Measurements from ENCODE around the gene ALOXE3.

DNA sequence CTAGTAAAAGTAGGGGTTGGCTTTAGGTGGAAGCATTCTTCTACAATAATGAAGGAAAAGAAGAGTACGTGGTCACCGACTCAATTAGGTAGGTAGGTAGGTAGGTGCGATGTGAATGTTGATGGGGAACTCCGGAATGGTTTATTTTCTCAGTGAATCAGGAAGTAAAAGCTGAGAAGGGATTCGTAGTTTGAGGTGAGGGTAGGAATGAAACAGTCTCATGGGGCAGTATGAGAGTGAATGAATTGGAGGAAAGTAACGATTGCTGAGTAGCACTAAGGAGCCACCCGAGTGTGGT is 20.0 kb upstream of the ALOXE3 start:
- TF ChIP-seq, protein P1, sequence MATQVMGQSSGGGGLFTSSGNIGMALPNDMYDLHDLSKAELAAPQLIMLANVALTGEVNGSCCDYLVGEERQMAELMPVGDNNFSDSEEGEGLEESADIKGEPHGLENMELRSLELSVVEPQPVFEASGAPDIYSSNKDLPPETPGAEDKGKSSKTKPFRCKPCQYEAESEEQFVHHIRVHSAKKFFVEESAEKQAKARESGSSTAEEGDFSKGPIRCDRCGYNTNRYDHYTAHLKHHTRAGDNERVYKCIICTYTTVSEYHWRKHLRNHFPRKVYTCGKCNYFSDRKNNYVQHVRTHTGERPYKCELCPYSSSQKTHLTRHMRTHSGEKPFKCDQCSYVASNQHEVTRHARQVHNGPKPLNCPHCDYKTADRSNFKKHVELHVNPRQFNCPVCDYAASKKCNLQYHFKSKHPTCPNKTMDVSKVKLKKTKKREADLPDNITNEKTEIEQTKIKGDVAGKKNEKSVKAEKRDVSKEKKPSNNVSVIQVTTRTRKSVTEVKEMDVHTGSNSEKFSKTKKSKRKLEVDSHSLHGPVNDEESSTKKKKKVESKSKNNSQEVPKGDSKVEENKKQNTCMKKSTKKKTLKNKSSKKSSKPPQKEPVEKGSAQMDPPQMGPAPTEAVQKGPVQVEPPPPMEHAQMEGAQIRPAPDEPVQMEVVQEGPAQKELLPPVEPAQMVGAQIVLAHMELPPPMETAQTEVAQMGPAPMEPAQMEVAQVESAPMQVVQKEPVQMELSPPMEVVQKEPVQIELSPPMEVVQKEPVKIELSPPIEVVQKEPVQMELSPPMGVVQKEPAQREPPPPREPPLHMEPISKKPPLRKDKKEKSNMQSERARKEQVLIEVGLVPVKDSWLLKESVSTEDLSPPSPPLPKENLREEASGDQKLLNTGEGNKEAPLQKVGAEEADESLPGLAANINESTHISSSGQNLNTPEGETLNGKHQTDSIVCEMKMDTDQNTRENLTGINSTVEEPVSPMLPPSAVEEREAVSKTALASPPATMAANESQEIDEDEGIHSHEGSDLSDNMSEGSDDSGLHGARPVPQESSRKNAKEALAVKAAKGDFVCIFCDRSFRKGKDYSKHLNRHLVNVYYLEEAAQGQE (IDR thresholded peaks at IDR 0.05; ENCODE audit: low read depth), result no peak
- TF ChIP-seq EP300 (IDR thresholded peaks at IDR 0.05; ENCODE audit: borderline replicate concordance) (no peak), RAD21 (IDR thresholded peaks at IDR 0.05; ENCODE audit: low read depth) (no peak), TEAD4 (IDR thresholded peaks at IDR 0.05) (no peak), YY1 (IDR thresholded peaks at IDR 0.05; ENCODE audit: low read depth) (no peak), CEBPB (IDR thresholded peaks at IDR 0.05) (no peak), ZBTB7A (IDR thresholded peaks at IDR 0.05; ENCODE audit: low read depth) (no peak), TAF1 (IDR thresholded peaks at IDR 0.05; ENCODE audit: low read depth) (no peak), EGR1 (IDR thresholded peaks at IDR 0.05) (no peak), TCF12 (IDR thresholded peaks at IDR 0.05; ENCODE audit: low read depth) (no peak)
- TF ChIP-seq, protein P2, sequence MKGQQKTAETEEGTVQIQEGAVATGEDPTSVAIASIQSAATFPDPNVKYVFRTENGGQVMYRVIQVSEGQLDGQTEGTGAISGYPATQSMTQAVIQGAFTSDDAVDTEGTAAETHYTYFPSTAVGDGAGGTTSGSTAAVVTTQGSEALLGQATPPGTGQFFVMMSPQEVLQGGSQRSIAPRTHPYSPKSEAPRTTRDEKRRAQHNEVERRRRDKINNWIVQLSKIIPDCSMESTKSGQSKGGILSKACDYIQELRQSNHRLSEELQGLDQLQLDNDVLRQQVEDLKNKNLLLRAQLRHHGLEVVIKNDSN (IDR thresholded peaks at IDR 0.05), result no peak
- TF ChIP-seq, protein P3, sequence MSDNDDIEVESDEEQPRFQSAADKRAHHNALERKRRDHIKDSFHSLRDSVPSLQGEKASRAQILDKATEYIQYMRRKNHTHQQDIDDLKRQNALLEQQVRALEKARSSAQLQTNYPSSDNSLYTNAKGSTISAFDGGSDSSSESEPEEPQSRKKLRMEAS (IDR thresholded peaks at IDR 0.05), result no peak
